Mucosa of stomach (tissue), 1 donor: ENCODE results near the gene RFTN1.

Source experiments
- H3K27me3 ChIP-seq: one replicate; pipeline ENCODE4 v1.7.0; 2013; ENCODE audit warnings: mild to moderate bottlenecking, low read length; ENCODE audit not compliant: control insufficient read depth, insufficient read depth
- H3K36me3 ChIP-seq: one replicate; pipeline ENCODE4 v1.7.0; 2013; ENCODE audit warnings: low read length; ENCODE audit not compliant: control insufficient read depth, insufficient read depth
- H3K4me1 ChIP-seq: one replicate; pipeline ENCODE4 v1.7.0; 2013; ENCODE audit warnings: mild to moderate bottlenecking, low read length; ENCODE audit not compliant: control insufficient read depth, insufficient read depth
- H3K4me3 ChIP-seq: one replicate; pipeline ENCODE4 v1.7.0; 2013; ENCODE audit warnings: low read length
- H3K9ac ChIP-seq: one replicate; pipeline ENCODE4 v1.7.0; 2013; ENCODE audit warnings: mild to moderate bottlenecking, low read length, moderate library complexity
- H3K9me3 ChIP-seq: one replicate; pipeline ENCODE4 v1.7.0; 2013; ENCODE audit warnings: mild to moderate bottlenecking, low read length, moderate library complexity; ENCODE audit not compliant: control insufficient read depth
- donor health status: Pancreatic carcinoma.

The RFTN1 gene

GRCh38 chr3:16300881-16301359 is 212.6 kb downstream of the RFTN1 start:
- no peaks in the 10 kb centered on the region for H3K4me1 ChIP-seq

GRCh38 chr3:16300307-16300706 is 213.2 kb downstream of the RFTN1 start:
- H3K9ac ChIP-seq = no peak overlapping the region
- peaks cover 6% of the 10 kb centered on the region for H3K36me3 ChIP-seq
- no peaks in the 10 kb centered on the region for H3K27me3 ChIP-seq
- H3K4me3 ChIP-seq = no peak overlapping the region
- no peaks in the 10 kb centered on the region for H3K9me3 ChIP-seq
- H3K4me1 ChIP-seq = no peaks in the 10 kb centered on the region

More at GRCh38 chr3:16300881-16301359, 212.6 kb downstream of the RFTN1 start:
- Histone ChIP-seq H3K9me3 (no peaks in the 10 kb centered on the region), H3K9ac (no peak overlapping the region), H3K27me3 (no peaks in the 10 kb centered on the region), H3K36me3 (peaks cover 6% of the 10 kb centered on the region), H3K4me3 (no peak overlapping the region)

GRCh38 chr3:16299746-16300145 is 213.8 kb downstream of the RFTN1 start:
- Histone ChIP-seq H3K36me3 (peaks cover 6% of the 10 kb centered on the region), H3K4me1 (no peaks in the 10 kb centered on the region), H3K9ac (no peak overlapping the region), H3K4me3 (no peak overlapping the region), H3K27me3 (no peaks in the 10 kb centered on the region), H3K9me3 (no peaks in the 10 kb centered on the region)

DNA sequence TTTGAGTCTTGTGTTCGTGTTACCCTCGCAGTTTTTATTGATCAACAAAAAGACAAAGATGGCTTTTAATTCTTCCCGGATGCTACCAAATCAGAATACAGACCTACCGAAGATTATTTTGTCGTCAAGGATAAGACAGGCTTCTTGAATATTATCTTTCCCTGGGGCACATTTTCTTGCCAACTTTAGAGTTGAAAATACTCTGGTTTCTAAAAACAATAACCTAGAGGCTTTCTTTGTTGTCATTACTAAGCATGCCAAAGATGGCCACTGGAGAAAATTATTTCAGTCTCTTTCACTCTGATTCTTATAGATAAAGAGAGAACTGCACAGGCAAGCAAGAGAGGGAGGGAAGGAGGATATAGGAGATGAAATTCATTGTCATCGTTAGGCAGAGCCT is 214.6 kb downstream of the RFTN1 start:
- Histone ChIP-seq H3K36me3 (peaks cover 6% of the 10 kb centered on the region), H3K9ac (no peak overlapping the region), H3K9me3 (no peaks in the 10 kb centered on the region), H3K4me3 (no peak overlapping the region), H3K4me1 (no peaks in the 10 kb centered on the region), H3K27me3 (no peaks in the 10 kb centered on the region)

GRCh38 chr3:16297997-16298885 is 215.3 kb downstream of the RFTN1 start:
- peaks cover 6% of the 10 kb centered on the region for H3K36me3 ChIP-seq
- H3K4me1 ChIP-seq = no peaks in the 10 kb centered on the region
- no peaks in the 10 kb centered on the region for H3K27me3 ChIP-seq
- H3K9ac ChIP-seq = no peak overlapping the region
- no peak overlapping the region for H3K4me3 ChIP-seq
- no peaks in the 10 kb centered on the region for H3K9me3 ChIP-seq

GRCh38 chr3:16295298-16295890 is 218.1 kb downstream of the RFTN1 start:
- no peaks in the 10 kb centered on the region for H3K4me1 ChIP-seq
- no peak overlapping the region for H3K9ac ChIP-seq
- H3K27me3 ChIP-seq = no peaks in the 10 kb centered on the region
- H3K36me3 ChIP-seq = no peaks in the 10 kb centered on the region
- H3K9me3 ChIP-seq = no peaks in the 10 kb centered on the region
- no peak overlapping the region for H3K4me3 ChIP-seq

GRCh38 chr3:16294844-16295243 is 218.7 kb downstream of the RFTN1 start:
- H3K36me3 ChIP-seq = no peaks in the 10 kb centered on the region
- no peaks in the 10 kb centered on the region for H3K9me3 ChIP-seq
- H3K9ac ChIP-seq = no peak overlapping the region
- no peaks in the 10 kb centered on the region for H3K27me3 ChIP-seq
- H3K4me3 ChIP-seq = no peak overlapping the region
- H3K4me1 ChIP-seq = no peaks in the 10 kb centered on the region

GRCh38 chr3:16290827-16291196 is 222.7 kb downstream of the RFTN1 start:
- Histone ChIP-seq H3K27me3 (no peaks in the 10 kb centered on the region), H3K4me1 (no peaks in the 10 kb centered on the region), H3K36me3 (no peaks in the 10 kb centered on the region), H3K9ac (no peak overlapping the region), H3K9me3 (no peaks in the 10 kb centered on the region), H3K4me3 (no peak overlapping the region)

- Histone ChIP-seq H3K4me3 (no peak overlapping the region), H3K36me3 (no peaks in the 10 kb centered on the region)
Observed at GRCh38 chr3:16290007-16290826, 223.3 kb downstream of the RFTN1 start.

GRCh38 chr3:16289144-16289889 is 224.2 kb downstream of the RFTN1 start:
- no peaks in the 10 kb centered on the region for H3K4me1 ChIP-seq
- H3K27me3 ChIP-seq = no peaks in the 10 kb centered on the region
- no peaks in the 10 kb centered on the region for H3K9me3 ChIP-seq
- no peaks in the 10 kb centered on the region for H3K36me3 ChIP-seq
- no peak overlapping the region for H3K9ac ChIP-seq
- no peak overlapping the region for H3K4me3 ChIP-seq

More at GRCh38 chr3:16290007-16290826, 223.3 kb downstream of the RFTN1 start:
- Histone ChIP-seq H3K27me3 (no peaks in the 10 kb centered on the region), H3K4me1 (no peaks in the 10 kb centered on the region), H3K9me3 (no peaks in the 10 kb centered on the region), H3K9ac (no peak overlapping the region)

DNA sequence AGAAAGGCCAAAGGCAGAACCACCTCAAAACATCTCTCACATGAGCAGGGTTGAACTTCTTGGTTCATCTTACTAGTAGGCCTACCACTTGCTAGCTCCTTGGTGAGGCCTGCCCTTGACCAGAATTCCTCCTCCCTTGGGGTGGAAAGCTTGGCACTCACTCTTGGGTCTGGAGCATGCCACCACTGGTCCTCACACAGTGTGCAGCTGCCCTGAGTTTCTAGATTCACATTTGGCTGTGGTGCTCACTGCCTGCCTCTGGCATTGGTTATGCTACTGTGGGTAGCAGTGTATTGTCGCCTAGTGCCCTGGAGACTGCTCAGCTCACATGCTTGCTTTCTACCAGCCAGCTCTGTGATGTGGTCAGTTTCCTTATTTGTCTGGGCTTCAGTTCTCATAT is 224.8 kb downstream of the RFTN1 start:
- Histone ChIP-seq H3K9ac (no peak overlapping the region), H3K4me3 (no peak overlapping the region), H3K9me3 (no peaks in the 10 kb centered on the region), H3K36me3 (no peaks in the 10 kb centered on the region), H3K27me3 (no peaks in the 10 kb centered on the region), H3K4me1 (no peaks in the 10 kb centered on the region)
